ENCODE data around the gene PLEKHG7. TPM values are rescaled to one million over a fixed set of nuclear protein-coding genes. Genes with fewer than 3 reads are reported as not detected.

Gene PLEKHG7
- total RNA-seq, 6 experiments from 2014 or later = 0.15 to 0.49 (median 0.23) TPM

GRCh38 chr12:92726850-92727249 lies 24.1 kb downstream of the PLEKHG7 start:
- DNase-seq (no peak), ATAC-seq (no peak)
- no peaks in the 10 kb centered on the region for H3K27me3 ChIP-seq
- WGBS (ENCODE audit: insufficient coverage, low coverage, low lambda C conversion rate, missing lambda C conversion rate) = 85% methylated on average over 2 of the region's 4 CpGs
- no peaks in the 10 kb centered on the region for H3K4me1 ChIP-seq
- no peak overlapping the region for H3K4me3 ChIP-seq
- intact Hi-C loops (cut with DNase I) = no loop called here
- no peaks in the 10 kb centered on the region for H3K9me3 ChIP-seq
- no peak overlapping the region for H3K27ac ChIP-seq
- no peaks in the 10 kb centered on the region for H3K36me3 ChIP-seq
- no peak for TF ChIP-seq POLR2A (IDR thresholded peaks at IDR 0.05)
- TF ChIP-seq, protein P1, sequence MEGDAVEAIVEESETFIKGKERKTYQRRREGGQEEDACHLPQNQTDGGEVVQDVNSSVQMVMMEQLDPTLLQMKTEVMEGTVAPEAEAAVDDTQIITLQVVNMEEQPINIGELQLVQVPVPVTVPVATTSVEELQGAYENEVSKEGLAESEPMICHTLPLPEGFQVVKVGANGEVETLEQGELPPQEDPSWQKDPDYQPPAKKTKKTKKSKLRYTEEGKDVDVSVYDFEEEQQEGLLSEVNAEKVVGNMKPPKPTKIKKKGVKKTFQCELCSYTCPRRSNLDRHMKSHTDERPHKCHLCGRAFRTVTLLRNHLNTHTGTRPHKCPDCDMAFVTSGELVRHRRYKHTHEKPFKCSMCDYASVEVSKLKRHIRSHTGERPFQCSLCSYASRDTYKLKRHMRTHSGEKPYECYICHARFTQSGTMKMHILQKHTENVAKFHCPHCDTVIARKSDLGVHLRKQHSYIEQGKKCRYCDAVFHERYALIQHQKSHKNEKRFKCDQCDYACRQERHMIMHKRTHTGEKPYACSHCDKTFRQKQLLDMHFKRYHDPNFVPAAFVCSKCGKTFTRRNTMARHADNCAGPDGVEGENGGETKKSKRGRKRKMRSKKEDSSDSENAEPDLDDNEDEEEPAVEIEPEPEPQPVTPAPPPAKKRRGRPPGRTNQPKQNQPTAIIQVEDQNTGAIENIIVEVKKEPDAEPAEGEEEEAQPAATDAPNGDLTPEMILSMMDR (IDR thresholded peaks at IDR 0.05) = no peak

GRCh38 chr12:92729773-92730305 lies 27.1 kb downstream of the PLEKHG7 start:
- no peaks in the 10 kb centered on the region for H3K36me3 ChIP-seq
- H3K27me3 ChIP-seq = no peaks in the 10 kb centered on the region
- no peaks in the 10 kb centered on the region for H3K9me3 ChIP-seq
- ATAC-seq = peak in 1 of 4 donors; percentile 15
- no peaks in the 10 kb centered on the region for H3K4me1 ChIP-seq
- TF ChIP-seq, protein P1 (IDR thresholded peaks at IDR 0.05) = no peak
- no peak for TF ChIP-seq POLR2A (IDR thresholded peaks at IDR 0.05)
- no peak overlapping the region for H3K27ac ChIP-seq
- intact Hi-C loops (cut with DNase I) = no loop called here
- no peak for DNase-seq
- no peak overlapping the region for H3K4me3 ChIP-seq
- 60% methylated on average over 1 of the region's 1 CpG for WGBS (ENCODE audit: insufficient coverage, low coverage, low lambda C conversion rate, missing lambda C conversion rate)

DNA sequence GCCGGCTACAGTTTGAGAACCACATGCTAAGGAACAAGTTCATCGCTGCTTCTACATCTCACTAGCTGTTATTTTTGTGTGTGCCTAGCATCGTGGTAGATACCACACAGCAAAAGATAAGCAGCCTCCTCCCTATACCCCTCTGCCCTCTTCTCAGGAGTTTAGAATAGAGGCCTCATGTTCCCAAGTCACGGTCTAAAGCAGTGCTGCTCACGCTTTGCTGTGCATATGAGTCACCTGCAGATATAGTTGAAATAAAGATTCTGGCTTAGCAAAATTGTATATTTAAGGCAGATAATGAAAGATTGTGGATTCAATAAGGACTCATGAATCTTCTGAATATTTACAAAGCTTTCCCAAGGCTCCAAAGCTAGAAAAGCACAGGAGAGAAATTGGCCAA lies 28.0 kb downstream of the PLEKHG7 start:
- no peaks in the 10 kb centered on the region for H3K27me3 ChIP-seq
- H3K4me3 ChIP-seq = no peak overlapping the region
- intact Hi-C loops (cut with DNase I) = no loop called here
- ATAC-seq (no peak), DNase-seq (no peak)
- WGBS (ENCODE audit: insufficient coverage, low coverage, low lambda C conversion rate, missing lambda C conversion rate) = 73% methylated on average over 4 of the region's 5 CpGs
- H3K9me3 ChIP-seq = no peaks in the 10 kb centered on the region
- no peak for TF ChIP-seq POLR2A (IDR thresholded peaks at IDR 0.05)
- TF ChIP-seq, protein P1 (IDR thresholded peaks at IDR 0.05) = no peak
- H3K36me3 ChIP-seq = no peaks in the 10 kb centered on the region
- H3K4me1 ChIP-seq = peaks cover 0 to 6% (median 0%) of the 10 kb centered on the region in 4 donors
- H3K27ac ChIP-seq = no peak overlapping the region

GRCh38 chr12:92732216-92732615 lies 29.4 kb downstream of the PLEKHG7 start:
- H3K27ac ChIP-seq = no peak overlapping the region
- intact Hi-C loops (cut with DNase I) = no loop called here
- DNase-seq (no peak), ATAC-seq (no peak)
- H3K36me3 ChIP-seq = no peaks in the 10 kb centered on the region
- no peaks in the 10 kb centered on the region for H3K9me3 ChIP-seq
- H3K4me1 ChIP-seq = peaks cover 0 to 6% (median 0%) of the 10 kb centered on the region in 4 donors
- TF ChIP-seq, protein P1 (IDR thresholded peaks at IDR 0.05) = no peak
- no peak for TF ChIP-seq POLR2A (IDR thresholded peaks at IDR 0.05)
- 94% methylated on average over 5 of the region's 5 CpGs for WGBS (ENCODE audit: insufficient coverage, low coverage, low lambda C conversion rate, missing lambda C conversion rate)
- no peaks in the 10 kb centered on the region for H3K27me3 ChIP-seq
- H3K4me3 ChIP-seq = no peak overlapping the region

DNA sequence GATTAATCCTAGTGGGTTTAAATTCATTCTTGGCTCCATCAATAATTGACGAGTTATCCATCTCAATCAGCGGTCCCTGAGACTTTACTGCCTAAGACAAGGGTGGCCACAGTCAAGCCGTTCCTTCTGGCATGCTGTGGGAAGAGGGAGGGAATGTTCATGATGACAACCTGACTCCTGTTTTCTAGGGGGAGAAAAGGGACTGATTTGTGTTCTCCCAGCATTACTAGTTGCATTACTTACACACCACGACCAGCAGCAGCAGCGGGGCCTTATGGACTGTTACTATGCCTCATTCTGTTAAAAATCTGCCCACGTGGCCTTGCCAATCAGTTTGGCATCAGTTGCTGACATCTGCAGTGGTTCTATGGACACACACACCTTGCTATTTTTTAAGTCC lies 29.9 kb downstream of the PLEKHG7 start:
- Histone ChIP-seq H3K9me3 (no peaks in the 10 kb centered on the region), H3K36me3 (no peaks in the 10 kb centered on the region), H3K27me3 (no peaks in the 10 kb centered on the region), H3K4me1 (peaks cover 0 to 6% (median 0%) of the 10 kb centered on the region in 4 donors), H3K4me3 (no peak overlapping the region), H3K27ac (no peak overlapping the region)
- ATAC-seq (no peak), DNase-seq (no peak)
- intact Hi-C loops (cut with DNase I) = no loop called here
- 80% methylated on average over 4 of the region's 6 CpGs for WGBS (ENCODE audit: insufficient coverage, low coverage, low lambda C conversion rate, missing lambda C conversion rate)
- no peak for TF ChIP-seq POLR2A (IDR thresholded peaks at IDR 0.05)
- TF ChIP-seq, protein P1 (IDR thresholded peaks at IDR 0.05) = no peak

All from right lobe of liver (tissue), 6 donors.